Transverse colon (tissue), 4 donors: ENCODE data around the gene KIF16B. TPM values are rescaled to one million over a fixed set of nuclear protein-coding genes. Genes with fewer than 3 reads are reported as not detected.

Source experiments
- DNase-seq: peaks from one replicate; pipeline ENCODE4 v3.0.0-alpha.2; 2019
- H3K27ac ChIP-seq, 4 donors: fragments of 200-600 bp; sonication (generic); 2 replicates each; pipeline ENCODE4 v1.5.1; 2016 to 2018; ENCODE audit warnings: inconsistent platforms in 4 of 4
- H3K27me3 ChIP-seq: fragments of 200-600 bp; sonication (generic); 2 replicates; pipeline ENCODE4 v1.5.1; 2017; ENCODE audit warnings: inconsistent platforms
- H3K36me3 ChIP-seq, 4 donors: fragments of 200-600 bp; sonication (generic); 2 replicates each; pipeline ENCODE4 v1.5.1; 2017 to 2019; ENCODE audit warnings: inconsistent platforms in 4 of 4
- H3K4me1 ChIP-seq, 4 donors: fragments of 200-600 bp; sonication (generic); 2 replicates each; pipeline ENCODE4 v1.5.1; 2017 to 2020; ENCODE audit warnings: inconsistent platforms in 4 of 4
- H3K4me3 ChIP-seq, 4 donors: fragments of 200-600 bp; sonication (generic); 1 replicate in 1 of 4; 2 replicates in 3 of 4; pipeline versions ENCODE4 v1.5.1 to v1.6.1; 2017 to 2019; ENCODE audit warnings: inconsistent platforms in 4 of 4
- H3K9me3 ChIP-seq, 2 donors: fragments of 200-600 bp; sonication (generic); 2 replicates each; pipeline ENCODE4 v1.5.1; 2017 to 2019; ENCODE audit warnings: inconsistent platforms in 2 of 2
- EP300 ChIP-seq: sonication (generic); formaldehyde crosslinking; IDR thresholded peaks from one replicate; pipeline ENCODE4 v1.6.1; 2017; ENCODE audit warnings: antibody characterized with exemption, low read depth
- POLR2A ChIP-seq: fragments of 450-650 bp; IDR thresholded peaks from one replicate; pipeline ENCODE4 v1.6.1; 2016; ENCODE audit warnings: antibody characterized with exemption, mild to moderate bottlenecking, moderate library complexity
- POLR2AphosphoS5 ChIP-seq, 3 donors: sonication (generic); formaldehyde crosslinking; IDR thresholded peaks; one replicate each; pipeline ENCODE4 v1.6.1; 2016; ENCODE audit warnings: antibody characterized with exemption in 3 of 3
- WGBS, 2 donors: methylation state at CpG; one replicate each; pipeline ENCODE4 v1.1.5; 2018; ENCODE audit warnings: low coverage in 1 of 2; 5-methylcytosine and 5-hydroxymethylcytosine counted together
- in situ Hi-C, 4 donors: fragments of 200-750 bp; cut with MboI; loops; one replicate each; pipeline versions ENCODE4 v1.15.0 to v1.15.1; 2017; ENCODE audit warnings: low sequenced_read_pairs in 3 of 4, low pct_ligation_motif_present in 1 of 4, low pct_unique_long_range_greater_than_20kb in 1 of 4
- intact Hi-C: fragments of 100-400 bp; cut with DNase I; formaldehyde crosslinking; loops from one replicate; pipeline ENCODE4 v1.15.1; 2023; ENCODE audit warnings: low total_unique reads
- total RNA-seq, 4 donors: library from RNA; depleted of rRNA; stranded (reverse); fragments of >200 nt; gene quantifications; one replicate each; pipeline ENCODE4 v1.1.0, GENCODE V29; 2016
- TF ChIP-seq, protein P1 (sequence below), 5 experiments: fragments of 200-600 bp in 3 of 5; fragments of 450-650 bp in 2 of 5; sonication (generic) in 3 of 5; IDR thresholded peaks; 1 replicate in 2 of 5; 2 replicates in 3 of 5; pipeline ENCODE4 v1.5.1; 2016 to 2017; ENCODE audit warnings: antibody characterized with exemption in 5 of 5, inconsistent platforms in 3 of 5, mild to moderate bottlenecking in 2 of 5, moderate library complexity in 1 of 5

Gene KIF16B
- total RNA-seq, 4 donors from 2014 or later, result 82.7 to 154 (median 90.1) TPM

- H3K27ac ChIP-seq, result no peak overlapping the region
- DNase-seq, result no peak
- intact Hi-C loops, result no loop called here
- in situ Hi-C loops, result no loop called here
- H3K4me3 ChIP-seq, result no peak overlapping the region
- no peaks in the 10 kb centered on the region for H3K27me3 ChIP-seq
- no peaks in the 10 kb centered on the region for H3K36me3 ChIP-seq
- WGBS, 2 donors, result 66 to 80% methylated on average over 4 to 7 of the region's 7 CpGs
- TF ChIP-seq POLR2A (no peak), EP300 (no peak), POLR2AphosphoS5 (IDR thresholded peaks at IDR 0.05) (no peak)
- TF ChIP-seq, protein P1, sequence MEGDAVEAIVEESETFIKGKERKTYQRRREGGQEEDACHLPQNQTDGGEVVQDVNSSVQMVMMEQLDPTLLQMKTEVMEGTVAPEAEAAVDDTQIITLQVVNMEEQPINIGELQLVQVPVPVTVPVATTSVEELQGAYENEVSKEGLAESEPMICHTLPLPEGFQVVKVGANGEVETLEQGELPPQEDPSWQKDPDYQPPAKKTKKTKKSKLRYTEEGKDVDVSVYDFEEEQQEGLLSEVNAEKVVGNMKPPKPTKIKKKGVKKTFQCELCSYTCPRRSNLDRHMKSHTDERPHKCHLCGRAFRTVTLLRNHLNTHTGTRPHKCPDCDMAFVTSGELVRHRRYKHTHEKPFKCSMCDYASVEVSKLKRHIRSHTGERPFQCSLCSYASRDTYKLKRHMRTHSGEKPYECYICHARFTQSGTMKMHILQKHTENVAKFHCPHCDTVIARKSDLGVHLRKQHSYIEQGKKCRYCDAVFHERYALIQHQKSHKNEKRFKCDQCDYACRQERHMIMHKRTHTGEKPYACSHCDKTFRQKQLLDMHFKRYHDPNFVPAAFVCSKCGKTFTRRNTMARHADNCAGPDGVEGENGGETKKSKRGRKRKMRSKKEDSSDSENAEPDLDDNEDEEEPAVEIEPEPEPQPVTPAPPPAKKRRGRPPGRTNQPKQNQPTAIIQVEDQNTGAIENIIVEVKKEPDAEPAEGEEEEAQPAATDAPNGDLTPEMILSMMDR (IDR thresholded peaks at IDR 0.05), result no peak
- H3K4me1 ChIP-seq, result peaks cover 0 to 8% (median 0%) of the 10 kb centered on the region in 4 donors
- no peaks in the 10 kb centered on the region for H3K9me3 ChIP-seq
Measured at GRCh38 chr20:16621435-16622141, 48.3 kb upstream of the KIF16B start.

GRCh38 chr20:16620961-16621360 lies 47.7 kb upstream of the KIF16B start:
- DNase-seq, result no peak
- in situ Hi-C loops (no loop called here), intact Hi-C loops (no loop called here)
- Histone ChIP-seq H3K9me3 (no peaks in the 10 kb centered on the region), H3K4me3 (no peak overlapping the region), H3K27me3 (no peaks in the 10 kb centered on the region), H3K36me3 (no peaks in the 10 kb centered on the region), H3K4me1 (peaks cover 0 to 9% (median under 1%) of the 10 kb centered on the region in 4 donors), H3K27ac (no peak overlapping the region)
- TF ChIP-seq EP300 (no peak), POLR2A (no peak), POLR2AphosphoS5 (IDR thresholded peaks at IDR 0.05) (no peak)
- TF ChIP-seq, protein P1 (IDR thresholded peaks at IDR 0.05), result no peak
- 66 to 82% methylated on average over 5 of the region's 5 CpGs for WGBS, 2 donors

GRCh38 chr20:16619953-16620352 lies 46.7 kb upstream of the KIF16B start:
- in situ Hi-C loops, result no loop called here
- H3K9me3 ChIP-seq, result no peaks in the 10 kb centered on the region
- 79 to 89% methylated on average over 1 of the region's 1 CpG for WGBS, 2 donors

GRCh38 chr20:16617056-16617455 lies 43.8 kb upstream of the KIF16B start:
- intact Hi-C loops, result no loop called here
- Histone ChIP-seq H3K27me3 (no peaks in the 10 kb centered on the region), H3K4me1 (peaks cover 0 to 20% (median 9%) of the 10 kb centered on the region in 4 donors), H3K36me3 (no peaks in the 10 kb centered on the region), H3K4me3 (no peak overlapping the region), H3K9me3 (no peaks in the 10 kb centered on the region), H3K27ac (no peak overlapping the region)
- in situ Hi-C loops, result no loop called here
- 100% methylated on average over 2 of the region's 2 CpGs for WGBS, 2 donors
- no peak for DNase-seq
- TF ChIP-seq, protein P1 (IDR thresholded peaks at IDR 0.05), result no peak
- TF ChIP-seq POLR2AphosphoS5 (IDR thresholded peaks at IDR 0.05) (no peak), POLR2A (no peak), EP300 (no peak)

More at GRCh38 chr20:16619953-16620352, 46.7 kb upstream of the KIF16B start:
- intact Hi-C loops, result no loop called here
- no peak for TF ChIP-seq POLR2A
- TF ChIP-seq, protein P1 (IDR thresholded peaks at IDR 0.05), result no peak
- TF ChIP-seq POLR2AphosphoS5 (IDR thresholded peaks at IDR 0.05), result no peak
- TF ChIP-seq EP300, result no peak
- Histone ChIP-seq H3K4me1 (peaks cover 0 to 19% (median 8%) of the 10 kb centered on the region in 4 donors), H3K36me3 (no peaks in the 10 kb centered on the region), H3K27me3 (no peaks in the 10 kb centered on the region), H3K4me3 (no peak overlapping the region), H3K27ac (no peak overlapping the region)
- DNase-seq, result no peak
